ENCODE data around the gene SLCO2B1.

Gene SLCO2B1

DNA sequence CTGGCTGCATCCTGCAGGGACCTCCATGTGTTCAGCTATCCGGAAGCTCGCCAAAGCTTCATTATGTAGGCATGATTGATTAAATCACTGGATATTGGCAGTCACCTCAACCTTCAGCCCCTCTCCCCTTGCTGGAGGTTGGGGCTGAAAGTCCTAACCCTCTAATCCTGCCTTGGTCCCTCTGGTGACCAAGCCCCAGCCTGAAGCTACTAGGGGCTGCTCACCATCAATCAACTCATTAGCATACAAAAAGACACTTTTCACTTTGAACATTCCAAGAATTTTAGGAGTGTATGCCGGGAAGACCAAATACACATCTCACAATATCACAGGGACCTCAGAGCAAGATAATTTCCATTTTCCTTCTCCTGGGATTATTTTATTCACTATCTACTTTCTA lies 50.9 kb downstream of the SLCO2B1 start:
- DNase-seq (ENCODE audit: low read depth) = no peak
- H3K4me3 ChIP-seq (ENCODE audit: low read depth, low read length) = no peak overlapping the region
- TF ChIP-seq, protein P1, sequence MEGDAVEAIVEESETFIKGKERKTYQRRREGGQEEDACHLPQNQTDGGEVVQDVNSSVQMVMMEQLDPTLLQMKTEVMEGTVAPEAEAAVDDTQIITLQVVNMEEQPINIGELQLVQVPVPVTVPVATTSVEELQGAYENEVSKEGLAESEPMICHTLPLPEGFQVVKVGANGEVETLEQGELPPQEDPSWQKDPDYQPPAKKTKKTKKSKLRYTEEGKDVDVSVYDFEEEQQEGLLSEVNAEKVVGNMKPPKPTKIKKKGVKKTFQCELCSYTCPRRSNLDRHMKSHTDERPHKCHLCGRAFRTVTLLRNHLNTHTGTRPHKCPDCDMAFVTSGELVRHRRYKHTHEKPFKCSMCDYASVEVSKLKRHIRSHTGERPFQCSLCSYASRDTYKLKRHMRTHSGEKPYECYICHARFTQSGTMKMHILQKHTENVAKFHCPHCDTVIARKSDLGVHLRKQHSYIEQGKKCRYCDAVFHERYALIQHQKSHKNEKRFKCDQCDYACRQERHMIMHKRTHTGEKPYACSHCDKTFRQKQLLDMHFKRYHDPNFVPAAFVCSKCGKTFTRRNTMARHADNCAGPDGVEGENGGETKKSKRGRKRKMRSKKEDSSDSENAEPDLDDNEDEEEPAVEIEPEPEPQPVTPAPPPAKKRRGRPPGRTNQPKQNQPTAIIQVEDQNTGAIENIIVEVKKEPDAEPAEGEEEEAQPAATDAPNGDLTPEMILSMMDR (IDR thresholded peaks at IDR 0.05; ENCODE audit: insufficient read depth, low read depth, low read length, missing control alignments) = no peak

DNA sequence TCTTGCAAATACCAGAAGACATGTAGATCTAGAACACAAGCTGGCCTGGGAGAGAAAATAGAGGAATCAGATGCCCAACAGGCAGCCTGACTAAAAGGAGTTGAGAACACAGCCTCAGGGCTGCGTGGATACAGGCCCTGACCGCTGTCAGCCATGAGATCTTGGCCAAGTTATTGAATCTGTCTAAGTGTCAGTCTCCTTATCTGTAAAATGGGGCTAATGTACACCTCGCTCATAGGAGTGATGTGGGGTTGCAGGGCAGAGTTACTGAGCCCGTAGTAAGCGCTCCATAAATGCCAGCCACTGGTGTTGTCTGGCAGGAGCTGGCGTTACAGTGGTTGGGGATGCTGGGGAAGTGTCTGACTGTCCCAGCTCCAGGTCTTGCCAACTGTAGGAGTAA lies 51.3 kb downstream of the SLCO2B1 start:
- no peak overlapping the region for H3K4me3 ChIP-seq (ENCODE audit: low read depth, low read length)
- no peak for DNase-seq (ENCODE audit: low read depth)
- TF ChIP-seq, protein P1 (IDR thresholded peaks at IDR 0.05; ENCODE audit: insufficient read depth, low read depth, low read length, missing control alignments) = no peak

DNA sequence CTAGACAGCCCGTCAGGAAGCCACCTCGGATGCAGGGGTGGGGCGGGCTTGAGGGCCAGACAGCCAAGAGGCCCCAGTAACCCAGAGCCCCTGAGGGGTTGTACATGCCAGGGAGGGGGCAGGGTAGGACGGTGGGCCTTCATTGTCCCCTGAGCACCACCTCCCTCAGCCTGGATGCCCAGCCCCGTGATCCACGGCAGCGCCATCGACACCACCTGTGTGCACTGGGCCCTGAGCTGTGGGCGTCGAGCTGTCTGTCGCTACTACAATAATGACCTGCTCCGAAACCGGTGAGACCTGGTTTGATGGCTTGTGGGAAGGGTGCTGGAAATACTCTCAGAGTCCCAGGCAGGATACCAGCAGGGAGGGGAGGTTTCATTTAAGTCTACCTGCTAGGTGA lies 52.2 kb downstream of the SLCO2B1 start:
- H3K4me3 ChIP-seq (ENCODE audit: low read depth, low read length) = no peak overlapping the region
- DNase-seq (ENCODE audit: low read depth) = no peak
- TF ChIP-seq, protein P1 (IDR thresholded peaks at IDR 0.05; ENCODE audit: insufficient read depth, low read depth, low read length, missing control alignments) = no peak

DNA sequence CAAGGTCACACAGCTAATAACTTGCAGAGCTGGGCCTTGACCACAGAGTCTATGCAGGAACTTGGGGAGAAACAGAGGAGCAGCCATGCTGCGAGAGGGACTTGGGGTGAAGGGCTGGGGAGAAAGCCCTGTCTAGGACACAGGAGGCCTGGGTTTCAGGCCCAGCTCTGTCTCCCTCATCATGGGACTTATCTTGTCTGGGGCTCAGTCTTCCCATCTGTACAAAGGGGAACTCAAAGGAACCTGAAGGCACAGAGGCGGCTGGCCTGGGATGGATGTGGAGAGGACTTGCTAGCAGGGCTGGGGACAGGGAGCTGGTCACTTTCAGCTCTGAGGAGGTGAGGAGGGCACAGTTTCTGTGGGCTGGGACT lies 52.7 kb downstream of the SLCO2B1 start:
- H3K4me3 ChIP-seq (ENCODE audit: low read depth, low read length) = no peak overlapping the region
- DNase-seq (ENCODE audit: low read depth) = no peak
- TF ChIP-seq, protein P1 (IDR thresholded peaks at IDR 0.05; ENCODE audit: insufficient read depth, low read depth, low read length, missing control alignments) = no peak

DNA sequence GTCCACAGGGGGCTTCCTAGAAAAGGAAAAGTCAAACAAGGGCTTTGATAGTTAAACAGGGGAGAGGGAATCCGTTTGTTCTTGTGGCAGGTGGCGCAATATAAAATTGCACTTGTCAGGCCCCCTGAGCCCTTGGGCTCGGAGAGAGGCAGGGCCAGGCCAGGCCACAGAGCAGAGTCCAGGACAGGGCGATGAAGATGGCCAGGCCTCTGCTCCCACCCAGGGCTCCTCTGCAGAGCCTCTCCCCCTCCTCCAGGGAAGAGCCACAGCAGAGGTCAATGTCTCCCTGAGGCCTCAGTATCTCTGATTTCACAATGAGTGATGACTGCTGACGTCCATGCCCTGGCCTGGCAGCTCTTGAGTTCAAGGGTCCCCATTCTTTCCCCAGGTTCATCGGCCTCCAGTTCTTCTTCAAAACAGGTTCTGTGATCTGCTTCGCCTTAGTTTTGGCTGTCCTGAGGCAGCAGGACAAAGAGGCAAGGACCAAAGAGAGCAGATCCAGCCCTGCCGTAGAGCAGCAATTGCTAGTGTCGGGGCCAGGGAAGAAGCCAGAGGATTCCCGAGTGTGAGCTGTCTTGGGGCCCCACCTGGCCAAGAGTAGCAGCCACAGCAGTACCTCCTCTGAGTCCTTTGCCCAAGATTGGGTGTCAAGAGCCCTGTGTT lies 53.2 kb downstream of the SLCO2B1 start:
- TF ChIP-seq, protein P1 (IDR thresholded peaks at IDR 0.05; ENCODE audit: insufficient read depth, low read depth, low read length, missing control alignments) = no peak
- no peak for DNase-seq (ENCODE audit: low read depth)
- H3K4me3 ChIP-seq (ENCODE audit: low read depth, low read length) = no peak overlapping the region

DNA sequence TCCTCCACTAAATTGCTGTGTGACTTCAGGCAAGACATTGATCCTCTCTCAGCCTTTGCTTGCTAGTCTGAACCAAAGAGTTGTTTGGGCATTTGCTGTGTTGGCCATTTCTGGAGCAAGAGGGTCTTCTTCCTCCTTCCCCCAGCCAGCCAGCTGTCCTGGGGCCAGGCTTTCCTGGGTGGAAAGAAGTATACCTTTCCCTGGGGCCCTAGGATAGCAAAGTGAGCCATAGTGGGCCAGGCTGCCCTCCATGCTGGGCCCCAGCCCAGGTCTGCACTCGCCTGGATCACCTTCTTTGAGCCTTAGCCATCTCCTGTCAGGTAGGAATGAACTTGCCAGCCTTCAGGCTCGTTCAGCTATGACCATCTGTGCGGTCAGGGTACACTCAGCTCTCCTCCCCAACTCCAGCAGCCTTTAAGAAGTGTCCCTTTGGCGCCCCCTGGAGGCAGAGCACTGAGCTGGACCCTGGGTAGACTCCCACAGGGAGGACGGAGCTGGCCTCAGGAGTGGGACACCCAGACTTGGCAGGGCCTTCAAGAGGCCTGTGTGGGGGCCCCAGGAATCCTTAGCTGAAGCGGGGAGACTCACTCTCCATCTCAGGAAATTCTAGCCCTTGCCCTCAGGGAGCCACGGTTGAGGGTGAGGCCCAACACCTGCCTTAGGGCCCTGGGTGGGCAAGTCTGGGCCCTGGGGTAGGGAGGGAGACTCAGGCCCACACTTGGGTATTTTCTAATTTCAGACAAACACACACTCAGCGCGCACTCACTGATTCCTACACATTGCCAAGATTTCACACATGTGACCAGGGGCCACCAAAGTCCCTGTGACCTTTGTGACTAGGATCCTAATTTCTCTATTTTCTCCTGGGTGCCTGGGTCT lies 54.0 kb downstream of the SLCO2B1 start:
- DNase-seq (ENCODE audit: low read depth) = peak; percentile 82
- TF ChIP-seq, protein P1 (IDR thresholded peaks at IDR 0.05; ENCODE audit: insufficient read depth, low read depth, low read length, missing control alignments) = peak; percentile 92
- no peak overlapping the region for H3K4me3 ChIP-seq (ENCODE audit: low read depth, low read length)
